Measurements from ENCODE around the gene RAPGEF1.

RAPGEF1 gene

DNA sequence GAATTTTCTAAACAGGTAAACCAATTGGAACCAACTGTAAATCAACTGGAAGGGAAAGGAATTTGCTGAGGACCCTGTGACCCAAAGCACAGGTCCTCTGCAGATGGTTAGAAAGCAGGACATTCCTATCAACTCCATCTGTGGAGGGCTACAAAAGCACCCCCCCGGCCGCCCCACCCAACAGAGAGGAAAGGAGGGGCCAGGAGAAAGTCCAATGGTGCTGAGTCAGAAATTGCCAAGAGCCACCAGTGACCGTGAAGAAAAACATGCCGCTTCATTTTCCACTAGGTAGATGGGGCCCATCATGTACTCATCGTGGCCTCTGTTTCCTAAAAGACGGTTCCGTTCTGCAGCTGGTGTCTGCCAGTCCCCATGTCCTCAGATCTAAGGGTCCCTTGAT is 66.3 kb downstream of the RAPGEF1 start:
- TF ChIP-seq CTCF (IDR thresholded peaks at IDR 0.05; ENCODE audit: low read depth, low read length) = no peak
- in situ Hi-C loops (cut with HindIII; ENCODE audit: low sequenced_read_pairs) = no loop called here
- no peak overlapping the region for H3K4me3 ChIP-seq (ENCODE audit: low read depth, low read length)
- DNase-seq (ENCODE audit: low read depth, low spot score) = no peak

DNA sequence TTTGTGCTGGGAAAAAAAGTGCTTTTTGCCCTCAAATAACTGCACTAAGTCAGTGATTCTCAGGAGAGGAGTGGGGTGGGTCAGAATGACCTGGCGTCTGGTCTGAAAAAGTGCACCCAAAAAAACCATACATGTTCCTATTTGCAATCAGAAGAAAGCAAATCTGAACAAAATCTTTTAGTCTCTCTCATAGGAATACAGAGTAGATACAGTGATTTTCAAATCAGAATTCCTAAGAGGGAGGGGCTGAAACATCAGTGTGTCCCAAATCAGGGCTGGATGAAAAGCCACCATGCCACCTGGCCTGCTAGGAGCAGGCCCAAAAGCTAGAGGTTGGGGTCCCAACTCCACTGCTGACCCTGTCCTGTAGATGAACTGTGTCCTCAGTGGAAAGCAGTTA is 66.8 kb downstream of the RAPGEF1 start:
- no peak for TF ChIP-seq CTCF (IDR thresholded peaks at IDR 0.05; ENCODE audit: low read depth, low read length)
- H3K4me3 ChIP-seq (ENCODE audit: low read depth, low read length) = no peak overlapping the region
- no peak for DNase-seq (ENCODE audit: low read depth, low spot score)
- in situ Hi-C loops (cut with HindIII; ENCODE audit: low sequenced_read_pairs) = no loop called here

GRCh38 chr9:131672451-131672850 is 67.4 kb downstream of the RAPGEF1 start:
- no peak for TF ChIP-seq CTCF (IDR thresholded peaks at IDR 0.05; ENCODE audit: low read depth, low read length)
- in situ Hi-C loops (cut with HindIII; ENCODE audit: low sequenced_read_pairs) = no loop called here

DNA sequence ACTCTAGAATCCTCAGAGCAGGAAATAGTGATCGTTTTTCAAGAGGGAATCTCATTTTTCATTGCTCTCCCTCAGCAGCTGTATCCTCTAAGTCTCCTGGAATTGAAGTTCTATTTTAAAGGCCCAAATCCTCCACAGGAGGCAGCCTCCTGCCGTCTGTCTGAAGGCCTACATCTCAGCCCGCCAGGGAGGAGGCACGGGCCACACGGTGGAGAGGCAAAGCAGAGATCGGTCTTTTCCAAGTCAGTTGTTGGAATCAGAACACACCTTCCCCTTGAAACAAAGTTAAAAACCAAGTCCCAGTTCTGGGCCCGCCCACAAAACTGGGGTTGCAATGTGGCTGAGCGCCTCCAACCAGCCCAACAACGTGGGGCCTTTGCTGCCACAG is 68.7 kb downstream of the RAPGEF1 start:
- in situ Hi-C loops (cut with HindIII; ENCODE audit: low sequenced_read_pairs) = no loop called here
- TF ChIP-seq CTCF (IDR thresholded peaks at IDR 0.05; ENCODE audit: low read depth, low read length) = no peak
- no peak overlapping the region for H3K4me3 ChIP-seq (ENCODE audit: low read depth, low read length)
- DNase-seq (ENCODE audit: low read depth, low spot score) = no peak

More at GRCh38 chr9:131672451-131672850, 67.4 kb downstream of the RAPGEF1 start:
- no peak overlapping the region for H3K4me3 ChIP-seq (ENCODE audit: low read depth, low read length)
- no peak for DNase-seq (ENCODE audit: low read depth, low spot score)

DNA sequence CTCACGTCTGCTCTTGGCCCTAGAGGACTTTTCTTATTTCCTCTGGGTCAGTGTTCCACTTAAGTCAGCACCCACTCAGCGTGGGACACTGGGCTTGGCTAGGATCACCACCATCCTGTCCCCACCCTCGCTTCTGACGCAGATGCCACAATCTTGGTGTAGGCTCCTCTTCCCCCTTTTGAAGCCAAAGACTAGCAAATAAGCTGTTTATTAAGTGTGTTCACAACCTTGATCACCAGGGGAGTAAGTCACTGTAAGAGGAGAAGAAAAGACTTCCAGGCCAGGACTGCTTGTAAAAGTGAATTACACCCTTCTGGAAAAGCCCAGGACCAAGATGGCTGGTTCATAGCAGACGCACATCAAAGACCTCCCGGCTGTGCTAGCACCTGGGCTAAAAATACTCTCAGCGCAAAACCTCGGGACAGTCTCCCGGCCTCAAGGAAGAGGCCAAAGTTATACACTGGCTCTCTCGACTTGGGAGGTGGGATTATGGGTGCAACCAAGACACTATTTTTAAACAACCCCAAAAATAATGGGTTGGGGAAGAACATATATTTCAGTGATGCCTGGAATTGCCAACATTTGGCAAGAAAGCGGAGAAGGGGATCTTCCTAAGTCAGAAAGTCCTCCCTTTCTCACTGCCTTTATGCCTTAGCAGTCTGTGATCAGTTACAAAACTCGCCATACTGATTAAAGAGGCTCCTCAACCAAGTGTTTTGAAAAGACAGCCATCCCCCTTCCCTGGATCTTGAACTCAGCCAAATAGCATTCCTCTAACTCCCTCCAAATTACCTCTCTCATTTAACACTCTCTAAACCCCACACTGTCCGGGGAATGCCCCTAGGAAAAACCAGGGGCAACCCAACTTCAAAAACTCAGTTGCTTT is 69.4 kb downstream of the RAPGEF1 start:
- DNase-seq (ENCODE audit: low read depth, low spot score) = no peak
- in situ Hi-C loops (cut with HindIII; ENCODE audit: low sequenced_read_pairs) = no loop called here
- no peak overlapping the region for H3K4me3 ChIP-seq (ENCODE audit: low read depth, low read length)
- no peak for TF ChIP-seq CTCF (IDR thresholded peaks at IDR 0.05; ENCODE audit: low read depth, low read length)

DNA sequence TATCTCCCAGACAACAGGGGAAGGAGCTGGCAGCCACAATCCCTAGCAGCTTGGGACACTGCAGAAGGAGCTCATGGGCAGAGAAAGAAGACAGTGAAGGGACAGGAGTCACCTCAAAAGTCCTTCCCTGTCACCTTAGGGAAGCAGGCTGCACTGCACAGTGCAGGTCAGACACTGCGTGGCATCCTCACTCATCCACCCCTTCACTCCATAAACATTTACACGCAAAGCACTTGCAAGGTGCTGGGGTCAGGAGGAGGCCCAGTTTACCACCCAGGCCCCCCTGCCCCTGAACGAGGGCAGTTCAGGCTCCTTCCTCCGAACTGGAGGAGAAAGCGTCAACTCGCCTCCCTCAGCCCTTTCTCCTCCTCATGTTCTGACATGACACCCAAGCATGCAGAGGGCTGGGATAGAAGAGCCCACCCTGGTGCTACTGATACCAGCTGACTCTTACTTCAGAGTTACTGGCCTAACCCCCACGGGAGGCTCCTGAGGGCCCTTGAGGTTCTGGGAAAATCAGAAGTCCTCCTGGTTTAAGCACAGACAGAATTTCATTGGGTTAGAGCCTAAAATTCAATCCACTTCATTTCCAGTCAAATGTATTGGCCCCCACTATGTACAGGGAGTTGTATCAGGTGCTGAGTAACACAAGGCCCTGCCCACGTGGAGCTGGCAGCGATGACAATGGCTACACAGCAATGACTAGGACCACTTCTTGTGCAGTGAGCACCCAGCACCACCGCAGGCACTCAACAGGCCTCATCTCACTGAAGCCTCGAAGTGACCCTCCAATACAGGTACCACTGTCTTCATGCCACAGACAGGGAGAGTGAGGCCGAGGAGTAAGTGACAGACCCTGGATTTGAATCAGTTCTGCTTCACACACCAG is 70.4 kb downstream of the RAPGEF1 start:
- in situ Hi-C loops (cut with HindIII; ENCODE audit: low sequenced_read_pairs) = no loop called here
- DNase-seq (ENCODE audit: low read depth, low spot score) = no peak
- H3K4me3 ChIP-seq (ENCODE audit: low read depth, low read length) = no peak overlapping the region
- no peak for TF ChIP-seq CTCF (IDR thresholded peaks at IDR 0.05; ENCODE audit: low read depth, low read length)
